HuH-7.5 (cell line): Measurements from ENCODE around the gene ANKS1B.
A peak's percentile ranks its signal among the peaks of the same experiment; 100 is the strongest.
"Not testable (repeated sequence)": the region's sequence is repeated elsewhere in the genome, so short reads cannot be mapped to it uniquely, and the experiment has no call there.

ENCODE experiments used
- DNase-seq: peaks from one replicate; pipeline ENCODE4 v3.0.0; 2011; ENCODE audit warnings: low spot score

ANKS1B gene

GRCh38 chr12:99009654-99010296 lies 975.0 kb downstream of the ANKS1B start:
- DNase-seq = no peak

GRCh38 chr12:99005601-99006000 lies 979.1 kb downstream of the ANKS1B start:
- no peak for DNase-seq

GRCh38 chr12:99004799-99005466 lies 979.8 kb downstream of the ANKS1B start:
- no peak for DNase-seq

- DNase-seq = no peak
These were observed 982.0 kb downstream of the ANKS1B start for GRCh38 chr12:99002731-99003130.

GRCh38 chr12:99002156-99002555 lies 982.6 kb downstream of the ANKS1B start:
- no peak for DNase-seq

GRCh38 chr12:98999559-98999958 lies 985.2 kb downstream of the ANKS1B start:
- DNase-seq = no peak

- peak; percentile 32 for DNase-seq
These were observed 985.9 kb downstream of the ANKS1B start for GRCh38 chr12:98998697-98999299.

- DNase-seq = no peak
These were observed 986.8 kb downstream of the ANKS1B start for GRCh38 chr12:98997899-98998298.

- DNase-seq = no peak
These were observed 994.1 kb downstream of the ANKS1B start for GRCh38 chr12:98990648-98991047.

GRCh38 chr12:98985156-98985555 lies 999.6 kb downstream of the ANKS1B start:
- DNase-seq = no peak

GRCh38 chr12:98983647-98984046 lies 1001.1 kb downstream of the ANKS1B start:
- no peak for DNase-seq

GRCh38 chr12:98980508-98980907 lies 1004.2 kb downstream of the ANKS1B start:
- no peak for DNase-seq

GRCh38 chr12:98977186-98977585 lies 1007.5 kb downstream of the ANKS1B start:
- DNase-seq = no peak

GRCh38 chr12:98974767-98975381 lies 1009.9 kb downstream of the ANKS1B start:
- DNase-seq = no peak

- DNase-seq = no peak
These were observed 1011.3 kb downstream of the ANKS1B start for GRCh38 chr12:98973395-98973794.

- DNase-seq = no peak
These were observed 1013.8 kb downstream of the ANKS1B start for GRCh38 chr12:98970950-98971349.

- DNase-seq = no peak
These were observed 1014.5 kb downstream of the ANKS1B start for GRCh38 chr12:98970210-98970609.

GRCh38 chr12:98968896-98969295 lies 1015.8 kb downstream of the ANKS1B start:
- DNase-seq = no peak

GRCh38 chr12:98957135-98957534 lies 1027.6 kb downstream of the ANKS1B start:
- not testable (repeated sequence) for DNase-seq

GRCh38 chr12:98955284-98955683 lies 1029.5 kb downstream of the ANKS1B start:
- no peak for DNase-seq

GRCh38 chr12:98954506-98954905 lies 1030.2 kb downstream of the ANKS1B start:
- DNase-seq = no peak

- DNase-seq = no peak
These were observed 1033.3 kb downstream of the ANKS1B start for GRCh38 chr12:98951406-98951805.

GRCh38 chr12:98948343-98948949 lies 1036.3 kb downstream of the ANKS1B start:
- no peak for DNase-seq
